ENCODE measurements around the gene TMEM109.

The TMEM109 gene

GRCh38 chr11:60913793-60914632 lies at the start of gene TMEM109:
TMEM109 (plus strand) TSS chr11:60914158; CDS start chr11:60919694, 5,536 bp downstream.
- TF ChIP-seq JUND (IDR thresholded peaks at IDR 0.05; ENCODE audit: low read depth) = no peak
- in situ Hi-C loops (cut with HindIII; ENCODE audit: low pct_unique_long_range_greater_than_20kb, low sequenced_read_pairs) = no loop called here

GRCh38 chr11:60864856-60865513 lies 49.0 kb upstream of the TMEM109 start:
- TF ChIP-seq JUND (IDR thresholded peaks at IDR 0.05; ENCODE audit: low read depth) = no peak
- in situ Hi-C loops (cut with HindIII; ENCODE audit: low pct_unique_long_range_greater_than_20kb, low sequenced_read_pairs) = no loop called here

More at GRCh38 chr11:60913793-60914632, at the start of gene TMEM109:
- peak; percentile 95 to 97 for DNase-seq (ENCODE audit: low read depth in 1 of 2, low spot score in 1 of 2)

GRCh38 chr11:60866911-60867870 lies 46.8 kb upstream of the TMEM109 start, which contains the start of gene ZP1:
ZP1 (plus strand) TSS chr11:60867542; CDS start chr11:60867562, 20 bp downstream.
- in situ Hi-C loops (cut with HindIII; ENCODE audit: low pct_unique_long_range_greater_than_20kb, low sequenced_read_pairs) = no loop called here
- DNase-seq (ENCODE audit: low read depth in 1 of 2, low spot score in 1 of 2) = peak in 1 of 2 experiments; percentile 58
- TF ChIP-seq JUND (IDR thresholded peaks at IDR 0.05; ENCODE audit: low read depth) = no peak

More at GRCh38 chr11:60864856-60865513, 49.0 kb upstream of the TMEM109 start:
- DNase-seq (ENCODE audit: low read depth in 1 of 2, low spot score in 1 of 2) = no peak

- in situ Hi-C loops (cut with HindIII; ENCODE audit: low pct_unique_long_range_greater_than_20kb, low sequenced_read_pairs) = no loop called here
- no peak for DNase-seq (ENCODE audit: low read depth in 1 of 2, low spot score in 1 of 2)
- no peak for TF ChIP-seq JUND (IDR thresholded peaks at IDR 0.05; ENCODE audit: low read depth)
Measured at GRCh38 chr11:60867871-60868681, 45.9 kb upstream of the TMEM109 start.

GRCh38 chr11:60868682-60869450 lies 45.1 kb upstream of the TMEM109 start:
- in situ Hi-C loops (cut with HindIII; ENCODE audit: low pct_unique_long_range_greater_than_20kb, low sequenced_read_pairs) = no loop called here

GRCh38 chr11:60869451-60869825 lies 44.5 kb upstream of the TMEM109 start:
- no peak for TF ChIP-seq JUND (IDR thresholded peaks at IDR 0.05; ENCODE audit: low read depth)
- DNase-seq (ENCODE audit: low read depth in 1 of 2, low spot score in 1 of 2) = no peak
- in situ Hi-C loops (cut with HindIII; ENCODE audit: low pct_unique_long_range_greater_than_20kb, low sequenced_read_pairs) = no loop called here

More at GRCh38 chr11:60868682-60869450, 45.1 kb upstream of the TMEM109 start:
- no peak for TF ChIP-seq JUND (IDR thresholded peaks at IDR 0.05; ENCODE audit: low read depth)
- no peak for DNase-seq (ENCODE audit: low read depth in 1 of 2, low spot score in 1 of 2)

- no peak for TF ChIP-seq JUND (IDR thresholded peaks at IDR 0.05; ENCODE audit: low read depth)
- in situ Hi-C loops (cut with HindIII; ENCODE audit: low pct_unique_long_range_greater_than_20kb, low sequenced_read_pairs) = no loop called here
- DNase-seq (ENCODE audit: low read depth in 1 of 2, low spot score in 1 of 2) = no peak
Measured at GRCh38 chr11:60870276-60870675, 43.7 kb upstream of the TMEM109 start.

- in situ Hi-C loops (cut with HindIII; ENCODE audit: low pct_unique_long_range_greater_than_20kb, low sequenced_read_pairs) = no loop called here
- no peak for TF ChIP-seq JUND (IDR thresholded peaks at IDR 0.05; ENCODE audit: low read depth)
- no peak for DNase-seq (ENCODE audit: low read depth in 1 of 2, low spot score in 1 of 2)
Measured at GRCh38 chr11:60870733-60871377, 43.1 kb upstream of the TMEM109 start.

- in situ Hi-C loops (cut with HindIII; ENCODE audit: low pct_unique_long_range_greater_than_20kb, low sequenced_read_pairs) = no loop called here
- no peak for TF ChIP-seq JUND (IDR thresholded peaks at IDR 0.05; ENCODE audit: low read depth)
- DNase-seq (ENCODE audit: low read depth in 1 of 2, low spot score in 1 of 2) = peak in 1 of 2 experiments; percentile 48
Measured at GRCh38 chr11:60871378-60872061, 42.4 kb upstream of the TMEM109 start.
